ENCODE results near the gene RBMS2.

RBMS2 gene

DNA sequence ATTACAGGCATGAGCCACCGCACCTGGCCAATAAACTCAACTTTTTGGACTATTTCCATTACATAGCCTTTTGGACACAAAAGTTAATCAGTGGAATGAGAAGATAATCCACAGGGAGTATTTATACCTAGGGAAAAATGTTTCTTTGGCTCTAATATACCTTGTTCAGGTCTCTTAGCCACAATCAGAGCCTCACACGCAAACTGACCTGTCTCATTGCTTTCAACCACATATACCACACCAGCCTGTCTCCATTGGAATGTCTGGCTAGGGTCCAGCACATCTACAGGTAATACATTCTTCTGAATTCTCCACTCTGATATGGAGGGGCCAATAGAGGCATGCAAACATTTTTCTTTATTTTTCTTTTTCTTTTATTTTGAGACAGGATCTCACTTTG, 3.8 kb upstream of the RBMS2 start:
- Histone ChIP-seq H3K36me3 (replicated peaks) (no peaks in the 10 kb centered on the region), H3K4me3 (ENCODE audit: low read depth, low read length) (no peak overlapping the region), H3K27me3 (replicated peaks) (no peaks in the 10 kb centered on the region), H3K27ac (no peak overlapping the region)
- TF ChIP-seq, protein P1, sequence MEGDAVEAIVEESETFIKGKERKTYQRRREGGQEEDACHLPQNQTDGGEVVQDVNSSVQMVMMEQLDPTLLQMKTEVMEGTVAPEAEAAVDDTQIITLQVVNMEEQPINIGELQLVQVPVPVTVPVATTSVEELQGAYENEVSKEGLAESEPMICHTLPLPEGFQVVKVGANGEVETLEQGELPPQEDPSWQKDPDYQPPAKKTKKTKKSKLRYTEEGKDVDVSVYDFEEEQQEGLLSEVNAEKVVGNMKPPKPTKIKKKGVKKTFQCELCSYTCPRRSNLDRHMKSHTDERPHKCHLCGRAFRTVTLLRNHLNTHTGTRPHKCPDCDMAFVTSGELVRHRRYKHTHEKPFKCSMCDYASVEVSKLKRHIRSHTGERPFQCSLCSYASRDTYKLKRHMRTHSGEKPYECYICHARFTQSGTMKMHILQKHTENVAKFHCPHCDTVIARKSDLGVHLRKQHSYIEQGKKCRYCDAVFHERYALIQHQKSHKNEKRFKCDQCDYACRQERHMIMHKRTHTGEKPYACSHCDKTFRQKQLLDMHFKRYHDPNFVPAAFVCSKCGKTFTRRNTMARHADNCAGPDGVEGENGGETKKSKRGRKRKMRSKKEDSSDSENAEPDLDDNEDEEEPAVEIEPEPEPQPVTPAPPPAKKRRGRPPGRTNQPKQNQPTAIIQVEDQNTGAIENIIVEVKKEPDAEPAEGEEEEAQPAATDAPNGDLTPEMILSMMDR (IDR thresholded peaks at IDR 0.05; ENCODE audit: low read depth, low read length, missing control alignments): no peak
- in situ Hi-C loops (cut with HindIII; ENCODE audit: low pct_ligation_motif_present, low sequenced_read_pairs): loop anchor here (25.0 kb wide), 1 partner anchor 94 kb away; no protein-coding TSS in a partner anchor
- no peak for DNase-seq

GRCh38 chr12:56518570-56518969, 3.0 kb upstream of the RBMS2 start:
- no peak for DNase-seq
- Histone ChIP-seq H3K36me3 (replicated peaks) (no peaks in the 10 kb centered on the region), H3K27me3 (replicated peaks) (no peaks in the 10 kb centered on the region), H3K4me3 (ENCODE audit: low read depth, low read length) (no peak overlapping the region), H3K27ac (no peak overlapping the region)
- in situ Hi-C loops (cut with HindIII; ENCODE audit: low pct_ligation_motif_present, low sequenced_read_pairs): loop anchor here (25.0 kb wide), 1 partner anchor 94 kb away; no protein-coding TSS in a partner anchor
- TF ChIP-seq, protein P1 (IDR thresholded peaks at IDR 0.05; ENCODE audit: low read depth, low read length, missing control alignments): no peak

DNA sequence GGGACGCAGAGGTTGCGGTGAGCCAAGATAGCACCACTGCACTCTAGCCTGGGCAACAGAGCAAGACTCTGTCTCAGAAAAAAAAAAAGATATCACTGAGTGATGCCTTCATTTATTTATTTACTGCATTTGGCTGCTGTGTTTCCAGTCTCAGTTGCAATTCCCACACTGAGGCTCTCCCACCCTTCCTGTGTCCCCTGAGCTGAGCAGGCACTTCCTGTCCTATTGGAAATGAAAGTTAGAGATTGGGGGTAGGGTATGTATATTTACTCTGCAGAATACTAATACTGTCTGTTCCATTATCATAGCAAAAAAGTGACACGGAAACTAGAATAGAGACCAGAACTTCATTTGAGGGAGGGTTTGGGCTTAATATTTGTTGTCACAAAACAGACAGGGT, 1.6 kb upstream of the RBMS2 start:
- Histone ChIP-seq H3K4me3 (ENCODE audit: low read depth, low read length) (no peak overlapping the region), H3K36me3 (replicated peaks) (no peaks in the 10 kb centered on the region), H3K27ac (peak overlapping the region; percentile 3), H3K27me3 (replicated peaks) (no peaks in the 10 kb centered on the region)
- TF ChIP-seq, protein P1 (IDR thresholded peaks at IDR 0.05; ENCODE audit: low read depth, low read length, missing control alignments): no peak
- in situ Hi-C loops (cut with HindIII; ENCODE audit: low pct_ligation_motif_present, low sequenced_read_pairs): loop anchor here (25.0 kb wide), 1 partner anchor 92 kb away; no protein-coding TSS in a partner anchor
- DNase-seq: no peak

- in situ Hi-C loops (cut with HindIII; ENCODE audit: low pct_ligation_motif_present, low sequenced_read_pairs): loop anchor here (25.0 kb wide), 1 partner anchor 92 kb away; no protein-coding TSS in a partner anchor
- peak overlapping the region; percentile 63 for H3K27ac ChIP-seq
- no peaks in the 10 kb centered on the region for H3K36me3 ChIP-seq (replicated peaks)
- DNase-seq: no peak
- TF ChIP-seq, protein P1 (IDR thresholded peaks at IDR 0.05; ENCODE audit: low read depth, low read length, missing control alignments): no peak
- no peaks in the 10 kb centered on the region for H3K27me3 ChIP-seq (replicated peaks)
- H3K4me3 ChIP-seq (ENCODE audit: low read depth, low read length): no peak overlapping the region
Measured at GRCh38 chr12:56520506-56520905, 1.1 kb upstream of the RBMS2 start.

GRCh38 chr12:56521209-56521589, 421 bp upstream of the RBMS2 start:
- peak overlapping the region; percentile 63 for H3K27ac ChIP-seq
- peak overlapping the region; percentile 75 for H3K4me3 ChIP-seq (ENCODE audit: low read depth, low read length)
- in situ Hi-C loops (cut with HindIII; ENCODE audit: low pct_ligation_motif_present, low sequenced_read_pairs): loop anchor here (25.0 kb wide), 1 partner anchor 91 kb away; no protein-coding TSS in a partner anchor
- DNase-seq: no peak
- no peaks in the 10 kb centered on the region for H3K36me3 ChIP-seq (replicated peaks)
- TF ChIP-seq, protein P1 (IDR thresholded peaks at IDR 0.05; ENCODE audit: low read depth, low read length, missing control alignments): no peak
- no peaks in the 10 kb centered on the region for H3K27me3 ChIP-seq (replicated peaks)
